Measurements from ENCODE around the gene KRT9. TPM values are rescaled to one million over a fixed set of nuclear protein-coding genes. Genes with fewer than 3 reads are reported as not detected.

KRT9 gene
- total and polyA plus RNA-seq, 2 donors (not counting 1 experiment from before 2014, with no cell fraction given) = not detected

DNA sequence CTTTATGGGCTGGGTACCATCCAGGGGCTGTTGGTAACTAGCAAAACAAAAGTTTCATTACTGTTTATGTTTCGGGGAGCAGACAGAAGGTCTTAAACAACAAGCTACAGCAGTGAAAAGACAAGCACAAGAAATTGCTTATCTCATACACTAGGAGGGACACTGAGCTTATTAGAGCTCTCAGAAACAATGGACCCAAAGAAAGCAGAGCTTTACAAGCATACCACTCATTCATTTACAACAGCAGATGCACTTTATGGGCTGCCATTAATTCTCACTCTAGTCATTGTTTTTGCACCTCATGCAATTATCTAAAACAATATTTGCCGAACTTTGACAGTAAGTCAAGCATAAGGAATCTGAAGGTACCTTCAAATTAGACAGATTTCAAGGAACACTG, 30.7 kb upstream of the KRT9 start:
- Histone ChIP-seq H3K9ac (ENCODE audit: insufficient read depth, low read length) (no peak overlapping the region), H3K9me3 (ENCODE audit: control insufficient read depth, insufficient read depth, low read depth, low read length) (no peaks in the 10 kb centered on the region), H3K27me3 (ENCODE audit: control insufficient read depth, insufficient read depth, low read length) (no peaks in the 10 kb centered on the region)

DNA sequence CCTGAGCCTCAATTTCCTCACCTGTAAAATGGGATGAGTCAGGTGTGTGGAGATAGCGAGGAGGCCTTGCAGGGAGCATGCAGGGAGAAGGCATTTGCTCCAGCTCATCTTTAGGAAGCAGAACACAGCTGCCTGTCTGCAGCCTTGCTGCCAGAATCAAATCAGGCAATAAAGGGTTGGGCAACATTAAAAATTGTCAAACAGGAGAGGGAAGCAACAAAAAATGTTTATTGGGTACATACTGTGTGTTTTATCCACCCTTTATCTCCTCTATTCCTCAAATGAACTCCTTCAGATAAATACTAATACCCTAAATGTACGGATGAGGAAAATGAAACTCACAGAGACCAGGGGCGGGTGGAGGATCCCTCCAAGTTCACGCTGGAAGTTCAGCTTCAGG, 28.5 kb upstream of the KRT9 start:
- no peak for DNase-seq (ENCODE audit: low read depth in 2 of 2)
- Histone ChIP-seq H3K9me3 (ENCODE audit: control insufficient read depth, insufficient read depth, low read depth, low read length) (no peaks in the 10 kb centered on the region), H3K27me3 (ENCODE audit: control insufficient read depth, insufficient read depth, low read length) (peaks cover 1% of the 10 kb centered on the region), H3K4me1 (ENCODE audit: control insufficient read depth, extremely low read depth, insufficient read depth, low read length) (no peaks in the 10 kb centered on the region), H3K27ac (ENCODE audit: insufficient read depth, low read length) (no peak overlapping the region), H4K20me1 (ENCODE audit: control insufficient read depth, extremely low read depth, insufficient read depth, low read length) (no peaks in the 10 kb centered on the region), H3K9ac (ENCODE audit: insufficient read depth, low read length) (no peak overlapping the region), H3K4me2 (ENCODE audit: extremely low read depth, insufficient read depth, low read length) (no peak overlapping the region), H2AFZ (ENCODE audit: low read length) (no peak overlapping the region), H3K79me2 (ENCODE audit: control insufficient read depth, insufficient read depth, low read length) (no peaks in the 10 kb centered on the region), H3K36me3 (ENCODE audit: control insufficient read depth, insufficient read depth, low read length) (no peaks in the 10 kb centered on the region), H3K4me3 (replicated peaks in 1 of 4; ENCODE audit: control extremely low read depth in 1 of 4, insufficient read depth in 1 of 4, low read depth in 3 of 4, low read length in 4 of 4) (no peak overlapping the region)
- TF ChIP-seq, protein P1, sequence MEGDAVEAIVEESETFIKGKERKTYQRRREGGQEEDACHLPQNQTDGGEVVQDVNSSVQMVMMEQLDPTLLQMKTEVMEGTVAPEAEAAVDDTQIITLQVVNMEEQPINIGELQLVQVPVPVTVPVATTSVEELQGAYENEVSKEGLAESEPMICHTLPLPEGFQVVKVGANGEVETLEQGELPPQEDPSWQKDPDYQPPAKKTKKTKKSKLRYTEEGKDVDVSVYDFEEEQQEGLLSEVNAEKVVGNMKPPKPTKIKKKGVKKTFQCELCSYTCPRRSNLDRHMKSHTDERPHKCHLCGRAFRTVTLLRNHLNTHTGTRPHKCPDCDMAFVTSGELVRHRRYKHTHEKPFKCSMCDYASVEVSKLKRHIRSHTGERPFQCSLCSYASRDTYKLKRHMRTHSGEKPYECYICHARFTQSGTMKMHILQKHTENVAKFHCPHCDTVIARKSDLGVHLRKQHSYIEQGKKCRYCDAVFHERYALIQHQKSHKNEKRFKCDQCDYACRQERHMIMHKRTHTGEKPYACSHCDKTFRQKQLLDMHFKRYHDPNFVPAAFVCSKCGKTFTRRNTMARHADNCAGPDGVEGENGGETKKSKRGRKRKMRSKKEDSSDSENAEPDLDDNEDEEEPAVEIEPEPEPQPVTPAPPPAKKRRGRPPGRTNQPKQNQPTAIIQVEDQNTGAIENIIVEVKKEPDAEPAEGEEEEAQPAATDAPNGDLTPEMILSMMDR (conservative IDR thresholded peaks at IDR 0.05 in 1 of 2, IDR thresholded peaks at IDR 0.05 in 1 of 2; ENCODE audit: low read depth in 1 of 2, low read length in 2 of 2) = no peak
- no peak for TF ChIP-seq EZH2 (IDR thresholded peaks at IDR 0.05; ENCODE audit: low read length, missing control alignments)

More for the DNA sequence above, 30.7 kb upstream of the KRT9 start:
- no peak overlapping the region for H3K4me3 ChIP-seq (replicated peaks in 1 of 4; ENCODE audit: control extremely low read depth in 1 of 4, insufficient read depth in 1 of 4, low read depth in 3 of 4, low read length in 4 of 4)
- H2AFZ ChIP-seq (ENCODE audit: low read length) = no peak overlapping the region
- no peaks in the 10 kb centered on the region for H3K79me2 ChIP-seq (ENCODE audit: control insufficient read depth, insufficient read depth, low read length)
- no peaks in the 10 kb centered on the region for H3K36me3 ChIP-seq (ENCODE audit: control insufficient read depth, insufficient read depth, low read length)
- H3K4me2 ChIP-seq (ENCODE audit: extremely low read depth, insufficient read depth, low read length) = no peak overlapping the region
- no peak for DNase-seq (ENCODE audit: low read depth in 2 of 2)
- TF ChIP-seq, protein P1 (conservative IDR thresholded peaks at IDR 0.05 in 1 of 2, IDR thresholded peaks at IDR 0.05 in 1 of 2; ENCODE audit: low read depth in 1 of 2, low read length in 2 of 2) = no peak
- no peak for TF ChIP-seq EZH2 (IDR thresholded peaks at IDR 0.05; ENCODE audit: low read length, missing control alignments)
- no peaks in the 10 kb centered on the region for H4K20me1 ChIP-seq (ENCODE audit: control insufficient read depth, extremely low read depth, insufficient read depth, low read length)
- no peak overlapping the region for H3K27ac ChIP-seq (ENCODE audit: insufficient read depth, low read length)
- no peaks in the 10 kb centered on the region for H3K4me1 ChIP-seq (ENCODE audit: control insufficient read depth, extremely low read depth, insufficient read depth, low read length)

DNA sequence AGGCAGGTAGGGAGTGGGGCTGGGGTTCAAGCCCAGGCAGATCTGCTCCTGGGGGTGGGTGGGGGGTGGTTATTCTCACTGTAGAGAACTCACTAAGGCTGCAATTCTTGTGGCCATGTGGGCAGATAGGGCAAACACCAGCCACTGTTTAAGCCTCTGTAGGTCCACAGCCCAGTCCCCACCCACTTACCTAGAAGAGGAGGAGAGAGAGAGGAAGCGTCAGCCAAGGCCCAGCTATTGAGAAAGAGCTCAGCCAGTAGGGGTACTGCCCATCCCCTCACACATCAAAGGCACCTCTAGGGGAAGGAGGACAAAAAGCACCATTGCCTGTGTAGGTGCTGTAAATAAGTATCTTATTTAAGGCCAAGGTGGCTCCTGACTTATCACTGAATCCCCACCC, 27.8 kb upstream of the KRT9 start:
- Histone ChIP-seq H4K20me1 (ENCODE audit: control insufficient read depth, extremely low read depth, insufficient read depth, low read length) (no peaks in the 10 kb centered on the region), H3K36me3 (ENCODE audit: control insufficient read depth, insufficient read depth, low read length) (no peaks in the 10 kb centered on the region)
- no peak for TF ChIP-seq EZH2 (IDR thresholded peaks at IDR 0.05; ENCODE audit: low read length, missing control alignments)
- TF ChIP-seq, protein P1 (conservative IDR thresholded peaks at IDR 0.05 in 1 of 2, IDR thresholded peaks at IDR 0.05 in 1 of 2; ENCODE audit: low read depth in 1 of 2, low read length in 2 of 2) = no peak

More for the DNA sequence above, 27.8 kb upstream of the KRT9 start:
- Histone ChIP-seq H3K4me2 (ENCODE audit: extremely low read depth, insufficient read depth, low read length) (no peak overlapping the region), H3K9me3 (ENCODE audit: control insufficient read depth, insufficient read depth, low read depth, low read length) (no peaks in the 10 kb centered on the region), H2AFZ (ENCODE audit: low read length) (no peak overlapping the region), H3K9ac (ENCODE audit: insufficient read depth, low read length) (no peak overlapping the region), H3K27ac (ENCODE audit: insufficient read depth, low read length) (no peak overlapping the region), H3K27me3 (ENCODE audit: control insufficient read depth, insufficient read depth, low read length) (peaks cover 8% of the 10 kb centered on the region), H3K4me1 (ENCODE audit: control insufficient read depth, extremely low read depth, insufficient read depth, low read length) (no peaks in the 10 kb centered on the region), H3K4me3 (replicated peaks in 1 of 4; ENCODE audit: control extremely low read depth in 1 of 4, insufficient read depth in 1 of 4, low read depth in 3 of 4, low read length in 4 of 4) (no peak overlapping the region), H3K79me2 (ENCODE audit: control insufficient read depth, insufficient read depth, low read length) (no peaks in the 10 kb centered on the region)
- DNase-seq (ENCODE audit: low read depth in 2 of 2) = no peak
